A549 (cell line): ENCODE measurements around the gene GLE1. TPM values are rescaled to one million over a fixed set of nuclear protein-coding genes. Genes with fewer than 3 reads are reported as not detected.

ENCODE experiments used
- ATAC-seq, 2 experiments: fragments of 200-7000 bp in 1 of 2; fragments of >200 bp in 1 of 2; cut with Nextera tagmentation in 1 of 2; cut with Tn5 transposase in 1 of 2; 3 replicates each; pipeline versions ENCODE4 v1.8.0 to v1.9.1; 2018 to 2020; ENCODE audit warnings: mild to moderate bottlenecking in 1 of 2, moderate library complexity in 1 of 2
- CTCF ChIA-PET: fragments of 300-600 bp; sonication (Branson Sonifier 250); formaldehyde crosslinking; extraction: SDS; loops from one replicate; lab custom pipeline; 2021; ENCODE audit warnings: antibody characterized with exemption, inconsistent platforms; lab: Yijun Ruan, JAX
- POLR2A ChIA-PET: fragments of 350-600 bp; formaldehyde crosslinking; extraction: SDS; loops from one replicate; lab custom pipeline; 2021; ENCODE audit warnings: antibody characterized with exemption, inconsistent platforms; lab: Yijun Ruan, JAX
- DNase-seq, 2 experiments: peaks; one replicate each; pipeline versions ENCODE4 v3.0.0 to v3.0.0-alpha.2; 2011 to 2016; ENCODE audit warnings: low read depth in 1 of 2, low spot score in 1 of 2
- FAIRE-seq: peaks from 2 replicates; lab custom pipeline; 2011; peaks lifted over from hg19 to GRCh38; lab: Jason Lieb, UNC
- H3K27ac ChIP-seq, 2 experiments: fragments of >200 bp; sonication (Bioruptor Twin); formaldehyde crosslinking; 3 replicates each; pipeline ENCODE4 v1.5.1; 2016 to 2017
- H3K4me1 ChIP-seq: fragments of >200 bp; sonication (Bioruptor Twin); formaldehyde crosslinking; 3 replicates; pipeline ENCODE4 v1.6.1; 2016
- H3K4me2 ChIP-seq: fragments of >200 bp; sonication (Bioruptor Twin); formaldehyde crosslinking; 3 replicates; pipeline ENCODE4 v1.6.1; 2016
- H3K4me3 ChIP-seq: fragments of >200 bp; sonication (Bioruptor Twin); formaldehyde crosslinking; 3 replicates; pipeline ENCODE4 v1.5.1; 2016
- H3K9me3 ChIP-seq: fragments of >200 bp; sonication (Bioruptor Twin); formaldehyde crosslinking; 3 replicates; pipeline ENCODE4 v1.6.1; 2016
- BHLHE40 ChIP-seq: IDR thresholded peaks from 2 replicates; pipeline ENCODE4 v1.6.1; 2012; ENCODE audit warnings: low read depth, low read length, inconsistent platforms
- CBX8 ChIP-seq: fragments of 200-600 bp; sonication (generic); IDR thresholded peaks from 2 replicates; pipeline ENCODE4 v1.6.1; 2016
- CHD4 ChIP-seq: fragments of 200-600 bp; sonication (generic); IDR thresholded peaks from 2 replicates; pipeline ENCODE4 v1.6.1; 2016; ENCODE audit warnings: antibody characterized with exemption, mild to moderate bottlenecking, borderline replicate concordance
- EHMT2 ChIP-seq: fragments of 200-600 bp; sonication (generic); IDR thresholded peaks from 2 replicates; pipeline ENCODE4 v1.6.1; 2016; ENCODE audit warnings: antibody characterized with exemption, low read depth, mild to moderate bottlenecking, moderate library complexity
- ESRRA ChIP-seq: fragments of 150-350 bp; IDR thresholded peaks from 2 replicates; pipeline ENCODE4 v1.6.1; 2014; ENCODE audit warnings: mild to moderate bottlenecking, low read length, borderline replicate concordance
- FOXS1 ChIP-seq: fragments of 250-450 bp; sonication (Bioruptor Pico); IDR thresholded peaks from 2 replicates; pipeline ENCODE4 v1.5.0; 2020; ENCODE audit warnings: mild to moderate bottlenecking, moderate library complexity
- HOXA7 ChIP-seq: fragments of 250-450 bp; sonication (Bioruptor Pico); IDR thresholded peaks from 2 replicates; pipeline ENCODE4 v1.5.0; 2020; ENCODE audit warnings: mild to moderate bottlenecking, moderate library complexity
- HOXB13 ChIP-seq: fragments of 250-450 bp; sonication (Bioruptor Pico); IDR thresholded peaks from 2 replicates; pipeline ENCODE4 v1.5.0; 2020; ENCODE audit warnings: low read depth, mild to moderate bottlenecking, moderate library complexity
- HOXB5 ChIP-seq: fragments of 250-450 bp; sonication (Bioruptor Pico); IDR thresholded peaks from 2 replicates; pipeline ENCODE4 v1.5.0; 2020; ENCODE audit warnings: mild to moderate bottlenecking, moderate library complexity
- JUN ChIP-seq, 2 experiments: fragments of >200 bp; sonication (Bioruptor Twin); formaldehyde crosslinking; IDR thresholded peaks; 2 replicates in 1 of 2; 3 replicates in 1 of 2; pipeline ENCODE4 v1.6.1; 2016 to 2017
- JUNB ChIP-seq: fragments of >200 bp; sonication (Bioruptor Twin); formaldehyde crosslinking; IDR thresholded peaks from 2 replicates; pipeline ENCODE4 v1.6.1; 2016
- MYC ChIP-seq: IDR thresholded peaks from 2 replicates; pipeline ENCODE4 v1.6.1; 2012; ENCODE audit warnings: mild to moderate bottlenecking, inconsistent platforms, low read length, improper control_type of control experiment, borderline replicate concordance
- NFE2L2 ChIP-seq: fragments of 150-350 bp; conservative IDR thresholded peaks from 2 replicates; pipeline ENCODE4 v1.6.1; 2014; ENCODE audit warnings: low read length
- RAD21 ChIP-seq, 2 experiments: fragments of >200 bp in 1 of 2; sonication (Bioruptor Twin) in 1 of 2; formaldehyde crosslinking in 1 of 2; IDR thresholded peaks in 1 of 2; conservative IDR thresholded peaks in 1 of 2; 2 replicates in 1 of 2; 3 replicates in 1 of 2; pipeline ENCODE4 v1.6.1; 2012 to 2018; ENCODE audit warnings: inconsistent platforms in 1 of 2
- RCOR1 ChIP-seq: fragments of 150-350 bp; IDR thresholded peaks from 2 replicates; pipeline ENCODE4 v1.6.1; 2014; ENCODE audit warnings: antibody characterized with exemption, low read length, low read depth
- SMC3 ChIP-seq: fragments of >200 bp; sonication (Bioruptor Twin); formaldehyde crosslinking; IDR thresholded peaks from 3 replicates; pipeline ENCODE4 v1.6.1; 2018; ENCODE audit warnings: inconsistent platforms
- ZC3H11A ChIP-seq: fragments of 450-650 bp; IDR thresholded peaks from 2 replicates; pipeline ENCODE4 v1.6.1; 2014; ENCODE audit warnings: antibody characterized with exemption, mild to moderate bottlenecking
- WGBS: methylation state at CpG from one replicate; pipeline ENCODE4 v1.1.6; 2017; ENCODE audit errors: missing lambda C conversion rate; 5-methylcytosine and 5-hydroxymethylcytosine counted together
- polyA plus RNA-seq, 4 experiments: library from polyadenylated mRNA; depleted of rRNA in 3 of 4; stranded (reverse); fragments of >200 nt; fragmentation: RNase III in 1 of 4; extraction: RNeasy Plus Mini Kit Qiagen cat#74134 plus additional on column Dnase treatment in 1 of 4; gene quantifications; 2 replicates in 3 of 4; 3 replicates in 1 of 4; pipeline ENCODE4 v1.2.3, GENCODE V29; 2011 to 2017
- TF ChIP-seq, protein P1 (sequence below): IDR thresholded peaks from 2 replicates; pipeline ENCODE4 v1.6.1; 2012
- TF ChIP-seq, protein P2 (sequence below): IDR thresholded peaks from 2 replicates; pipeline ENCODE4 v1.6.1; 2012; ENCODE audit warnings: low read depth, borderline replicate concordance
- TF ChIP-seq, protein P3 (sequence below): fragments of >200 bp; sonication (Bioruptor Twin); formaldehyde crosslinking; IDR thresholded peaks from 3 replicates; pipeline ENCODE4 v1.5.1; 2016
- TF ChIP-seq, protein P4 (sequence below): fragments of 250-450 bp; sonication (Bioruptor Pico); IDR thresholded peaks from 2 replicates; pipeline ENCODE4 v1.5.0; 2021; ENCODE audit warnings: mild to moderate bottlenecking, moderate library complexity, borderline replicate concordance

Gene GLE1
- polyA plus RNA-seq, 2 of the 4 experiments (the other 2 are of a cell fraction): 31.5 to 49.2 TPM

DNA sequence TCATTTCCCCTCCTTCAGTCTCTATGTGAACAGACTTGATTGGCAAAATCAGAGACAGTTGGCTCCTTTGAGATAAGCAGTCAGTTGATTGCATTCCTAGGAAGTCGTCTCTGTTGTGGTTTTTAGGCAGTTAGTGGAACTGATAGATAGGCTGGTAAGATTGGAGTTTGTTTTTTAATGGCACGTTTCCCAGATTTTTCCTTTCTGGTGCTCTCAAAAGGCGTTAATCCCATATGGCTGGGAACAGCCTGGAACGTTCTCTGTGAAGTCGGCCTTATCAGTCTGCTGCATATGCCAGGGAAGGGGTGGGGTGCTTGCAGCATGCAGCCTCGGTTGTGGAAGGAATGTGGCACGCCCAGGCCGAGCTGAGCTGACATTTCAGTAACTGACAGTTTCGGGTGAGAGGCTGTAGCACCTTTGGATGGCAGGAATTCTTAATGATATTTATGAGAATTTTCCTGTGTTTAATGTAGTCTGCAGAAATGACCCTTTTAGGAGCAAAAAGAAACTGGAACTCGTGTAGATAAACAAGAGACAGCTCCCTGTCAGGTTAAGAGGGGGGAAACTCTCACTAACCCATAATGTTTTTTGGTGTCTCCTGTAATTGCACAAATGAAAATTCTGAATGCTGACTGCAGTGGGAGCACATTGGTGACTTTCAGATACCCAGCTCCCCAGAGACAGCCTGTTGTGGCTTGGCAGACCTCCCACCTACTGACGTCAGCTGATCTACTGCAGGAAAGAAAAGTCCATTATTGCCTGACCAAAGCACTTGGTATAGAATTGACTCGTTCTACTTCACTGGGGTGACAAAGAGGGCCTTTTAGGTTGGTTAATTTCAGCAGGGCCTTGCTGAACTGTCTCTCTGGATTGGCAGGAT is 54.2 kb downstream of the GLE1 start:
- TF ChIP-seq, protein P1, sequence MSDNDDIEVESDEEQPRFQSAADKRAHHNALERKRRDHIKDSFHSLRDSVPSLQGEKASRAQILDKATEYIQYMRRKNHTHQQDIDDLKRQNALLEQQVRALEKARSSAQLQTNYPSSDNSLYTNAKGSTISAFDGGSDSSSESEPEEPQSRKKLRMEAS: peak; percentile 84
- no peak for TF ChIP-seq BHLHE40
- TF ChIP-seq, protein P2, sequence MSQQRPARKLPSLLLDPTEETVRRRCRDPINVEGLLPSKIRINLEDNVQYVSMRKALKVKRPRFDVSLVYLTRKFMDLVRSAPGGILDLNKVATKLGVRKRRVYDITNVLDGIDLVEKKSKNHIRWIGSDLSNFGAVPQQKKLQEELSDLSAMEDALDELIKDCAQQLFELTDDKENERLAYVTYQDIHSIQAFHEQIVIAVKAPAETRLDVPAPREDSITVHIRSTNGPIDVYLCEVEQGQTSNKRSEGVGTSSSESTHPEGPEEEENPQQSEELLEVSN: peak; percentile 50; the same call in 1 of the 2 replicates
- FAIRE-seq (no peak), ATAC-seq (peak; percentile 55 to 79; a peak in 3 of 6 replicates), DNase-seq (peak in 1 of 2 experiments; percentile 47)
- Histone ChIP-seq H3K9me3 (no peaks in the 10 kb centered on the region), H3K4me1 (peaks cover 56% of the 10 kb centered on the region), H3K4me3 (no peak overlapping the region), H3K27ac (peak overlapping the region in 1 of 2 experiments; percentile 70; a peak in 4 of 6 replicates), H3K4me2 (peak overlapping the region; percentile 70)
- POLR2A ChIA-PET: interaction anchor here (0.7 kb wide), 1 partner anchor 138 kb away, joined by 3 read pairs; the partner anchor contains the start of gene CERCAM
- CTCF ChIA-PET: interaction anchor here (0.6 to 1.8 kb wide), 5 partner anchors 15 to 197 kb away, joined by 3 to 8 read pairs (median 3); no protein-coding TSS in a partner anchor
- 9% methylated on average over 12 of the region's 12 CpGs for WGBS

DNA sequence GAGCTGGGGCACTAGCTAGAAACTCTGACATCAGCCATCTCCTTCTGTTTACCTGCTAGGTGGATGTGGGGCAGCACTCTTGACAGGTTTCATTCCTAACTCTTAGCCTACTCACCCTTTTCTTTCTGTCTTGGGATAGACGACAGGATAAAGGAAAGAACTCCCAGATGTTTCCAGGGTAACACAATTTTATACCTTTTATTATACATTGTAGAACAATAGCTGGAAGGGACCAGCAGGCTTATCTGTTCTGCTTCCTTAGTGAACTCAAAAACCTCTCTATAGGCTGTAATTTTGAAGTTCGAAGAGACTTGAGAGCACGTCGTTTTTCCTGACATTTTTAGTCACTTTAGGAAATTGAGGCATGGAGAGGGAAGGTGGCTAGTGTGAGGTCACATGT is 61.1 kb downstream of the GLE1 start:
- FAIRE-seq: no peak

DNA sequence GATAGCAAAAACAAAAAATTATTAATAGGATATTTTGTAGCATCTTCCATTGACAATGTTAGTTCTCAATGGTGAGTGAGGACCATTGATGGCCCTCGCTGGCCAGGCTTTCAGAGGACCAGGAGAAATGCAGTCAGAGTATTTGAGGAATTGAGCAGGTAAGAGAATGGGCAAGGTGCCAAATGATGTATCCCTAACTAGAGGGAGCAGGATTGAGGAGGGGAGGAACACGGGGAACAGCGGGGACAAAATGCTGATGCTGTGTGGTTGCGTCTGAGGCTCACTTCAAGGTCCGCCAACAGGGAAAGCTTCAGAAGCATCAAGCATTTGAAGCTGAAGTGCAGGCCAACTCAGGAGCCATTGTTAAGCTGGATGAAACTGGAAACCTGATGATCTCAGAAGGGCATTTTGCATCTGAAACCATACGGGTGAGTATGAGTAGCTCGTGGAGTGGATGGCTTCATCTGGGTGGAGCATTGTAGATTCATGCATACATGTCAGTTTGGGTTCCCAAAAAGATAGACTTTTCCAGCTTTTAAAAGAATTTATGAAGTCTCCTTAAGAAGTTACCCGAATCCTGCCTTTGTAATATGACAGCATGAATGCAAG is 64.1 kb downstream of the GLE1 start:
- POLR2A ChIA-PET: interaction anchor here (0.9 kb wide), 1 partner anchor 16 kb away, joined by 4 read pairs; the partner anchor contains the start of gene SPTAN1
- DNase-seq: no peak

More for the DNA sequence above, 61.1 kb downstream of the GLE1 start:
- ChIA-PET CTCF (interaction anchor here (1.0 to 1.8 kb wide), 3 partner anchors 19 to 38 kb away, joined by 3 read pairs; no protein-coding TSS in a partner anchor), POLR2A (interaction anchor here (1.5 kb wide), 1 partner anchor 13 kb away, joined by 6 read pairs; the partner anchor contains the start of gene SPTAN1)
- Histone ChIP-seq H3K4me1 (no peaks in the 10 kb centered on the region), H3K9me3 (no peaks in the 10 kb centered on the region), H3K4me2 (no peak overlapping the region), H3K4me3 (no peak overlapping the region), H3K27ac (no peak overlapping the region)
- peak; percentile 36 to 39; a peak in 1 of 6 replicates for ATAC-seq
- TF ChIP-seq, protein P3, sequence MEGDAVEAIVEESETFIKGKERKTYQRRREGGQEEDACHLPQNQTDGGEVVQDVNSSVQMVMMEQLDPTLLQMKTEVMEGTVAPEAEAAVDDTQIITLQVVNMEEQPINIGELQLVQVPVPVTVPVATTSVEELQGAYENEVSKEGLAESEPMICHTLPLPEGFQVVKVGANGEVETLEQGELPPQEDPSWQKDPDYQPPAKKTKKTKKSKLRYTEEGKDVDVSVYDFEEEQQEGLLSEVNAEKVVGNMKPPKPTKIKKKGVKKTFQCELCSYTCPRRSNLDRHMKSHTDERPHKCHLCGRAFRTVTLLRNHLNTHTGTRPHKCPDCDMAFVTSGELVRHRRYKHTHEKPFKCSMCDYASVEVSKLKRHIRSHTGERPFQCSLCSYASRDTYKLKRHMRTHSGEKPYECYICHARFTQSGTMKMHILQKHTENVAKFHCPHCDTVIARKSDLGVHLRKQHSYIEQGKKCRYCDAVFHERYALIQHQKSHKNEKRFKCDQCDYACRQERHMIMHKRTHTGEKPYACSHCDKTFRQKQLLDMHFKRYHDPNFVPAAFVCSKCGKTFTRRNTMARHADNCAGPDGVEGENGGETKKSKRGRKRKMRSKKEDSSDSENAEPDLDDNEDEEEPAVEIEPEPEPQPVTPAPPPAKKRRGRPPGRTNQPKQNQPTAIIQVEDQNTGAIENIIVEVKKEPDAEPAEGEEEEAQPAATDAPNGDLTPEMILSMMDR: no peak
- TF ChIP-seq, protein P2: no peak
- TF ChIP-seq FOXS1 (CRISPR knock-in tag) (no peak), MYC (no peak), JUN (IDR thresholded peaks at IDR 0.05) (no peak), HOXB5 (CRISPR knock-in tag) (no peak), ZC3H11A (no peak), CBX8 (no peak), NFE2L2 (no peak), SMC3 (no peak), RCOR1 (no peak), RAD21 (conservative IDR thresholded peaks at IDR 0.05 in 1 of 2, IDR thresholded peaks at IDR 0.05 in 1 of 2) (no peak), BHLHE40 (no peak), HOXA7 (CRISPR knock-in tag) (no peak)
- no peak for DNase-seq
- 94% methylated on average over 4 of the region's 4 CpGs for WGBS

More for the DNA sequence above, 64.1 kb downstream of the GLE1 start:
- no peak overlapping the region for H3K4me2 ChIP-seq
- no peaks in the 10 kb centered on the region for H3K9me3 ChIP-seq
- FAIRE-seq (no peak), ATAC-seq (no peak)
- H3K4me3 ChIP-seq: no peak overlapping the region
- H3K4me1 ChIP-seq: no peaks in the 10 kb centered on the region
- no peak for TF ChIP-seq EHMT2
- TF ChIP-seq, protein P3: no peak
- TF ChIP-seq, protein P4, sequence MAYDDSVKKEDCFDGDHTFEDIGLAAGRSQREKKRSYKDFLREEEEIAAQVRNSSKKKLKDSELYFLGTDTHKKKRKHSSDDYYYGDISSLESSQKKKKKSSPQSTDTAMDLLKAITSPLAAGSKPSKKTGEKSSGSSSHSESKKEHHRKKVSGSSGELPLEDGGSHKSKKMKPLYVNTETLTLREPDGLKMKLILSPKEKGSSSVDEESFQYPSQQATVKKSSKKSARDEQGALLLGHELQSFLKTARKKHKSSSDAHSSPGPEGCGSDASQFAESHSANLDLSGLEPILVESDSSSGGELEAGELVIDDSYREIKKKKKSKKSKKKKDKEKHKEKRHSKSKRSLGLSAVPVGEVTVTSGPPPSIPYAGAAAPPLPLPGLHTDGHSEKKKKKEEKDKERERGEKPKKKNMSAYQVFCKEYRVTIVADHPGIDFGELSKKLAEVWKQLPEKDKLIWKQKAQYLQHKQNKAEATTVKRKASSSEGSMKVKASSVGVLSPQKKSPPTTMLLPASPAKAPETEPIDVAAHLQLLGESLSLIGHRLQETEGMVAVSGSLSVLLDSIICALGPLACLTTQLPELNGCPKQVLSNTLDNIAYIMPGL: no peak
- no peak for TF ChIP-seq ESRRA
- TF ChIP-seq JUNB: no peak
- no peak for TF ChIP-seq MYC
- TF ChIP-seq CHD4: no peak
- TF ChIP-seq HOXB13 (CRISPR knock-in tag): no peak
- WGBS: 79% methylated on average over 8 of the region's 8 CpGs
- H3K27ac ChIP-seq: no peak overlapping the region
- CTCF ChIA-PET: interaction anchor here (1.3 to 2.8 kb wide), 4 partner anchors 11 to 66 kb away, joined by 3 to 9 read pairs (median 6); no protein-coding TSS in a partner anchor
